Stimulated activated CD8-positive, alpha-beta memory T cell treated with anti-CD3 and anti-CD28 coated beads, Interleukin-2, amount 100 ng/mL, for 1 hour (primary cell): ENCODE results near the gene CPED1.
"Not testable (repeated sequence)": the region's sequence is repeated elsewhere in the genome, so short reads cannot be mapped to it uniquely, and the experiment has no call there.

Experiments
- DNase-seq, 2 donors: peaks; one replicate each; pipeline ENCODE4 v3.0.0-alpha.2; 2020; ENCODE audit warnings: low read depth in 2 of 2

CPED1 gene

DNA sequence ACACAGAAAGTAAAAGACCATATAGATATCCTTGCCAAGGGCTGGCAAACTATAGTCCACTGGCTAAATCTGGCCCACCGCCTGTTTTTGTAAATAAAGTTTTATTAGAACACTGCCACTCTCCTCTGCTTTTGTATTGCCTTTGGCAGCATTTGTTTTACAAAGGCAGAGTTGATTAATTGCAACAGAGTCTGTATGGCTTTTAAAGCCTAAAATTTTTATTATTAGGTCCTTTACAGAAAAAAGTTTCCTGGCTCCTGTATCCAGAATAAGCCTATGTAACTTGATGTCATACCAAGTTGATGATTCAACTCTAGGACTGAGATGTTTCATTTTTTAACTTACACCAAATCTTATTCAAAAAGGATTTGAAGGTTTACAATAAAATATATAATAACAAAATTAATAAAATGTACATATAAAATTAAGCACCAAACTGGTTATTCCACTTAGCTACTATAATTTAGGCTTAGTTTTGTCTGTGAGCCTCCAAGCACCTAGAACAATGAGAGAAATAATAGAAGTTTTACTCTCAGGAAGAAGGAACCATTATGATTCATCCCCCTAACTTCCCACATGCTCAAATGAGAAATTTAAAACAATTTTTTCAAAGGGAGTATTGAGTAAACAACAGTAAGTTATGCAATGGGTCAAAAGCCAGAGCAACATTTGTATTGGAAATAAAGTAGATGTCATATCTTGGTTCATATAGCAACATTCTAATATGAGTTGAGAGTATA lies 31.9 kb downstream of the CPED1 start:
- no peak for DNase-seq

DNA sequence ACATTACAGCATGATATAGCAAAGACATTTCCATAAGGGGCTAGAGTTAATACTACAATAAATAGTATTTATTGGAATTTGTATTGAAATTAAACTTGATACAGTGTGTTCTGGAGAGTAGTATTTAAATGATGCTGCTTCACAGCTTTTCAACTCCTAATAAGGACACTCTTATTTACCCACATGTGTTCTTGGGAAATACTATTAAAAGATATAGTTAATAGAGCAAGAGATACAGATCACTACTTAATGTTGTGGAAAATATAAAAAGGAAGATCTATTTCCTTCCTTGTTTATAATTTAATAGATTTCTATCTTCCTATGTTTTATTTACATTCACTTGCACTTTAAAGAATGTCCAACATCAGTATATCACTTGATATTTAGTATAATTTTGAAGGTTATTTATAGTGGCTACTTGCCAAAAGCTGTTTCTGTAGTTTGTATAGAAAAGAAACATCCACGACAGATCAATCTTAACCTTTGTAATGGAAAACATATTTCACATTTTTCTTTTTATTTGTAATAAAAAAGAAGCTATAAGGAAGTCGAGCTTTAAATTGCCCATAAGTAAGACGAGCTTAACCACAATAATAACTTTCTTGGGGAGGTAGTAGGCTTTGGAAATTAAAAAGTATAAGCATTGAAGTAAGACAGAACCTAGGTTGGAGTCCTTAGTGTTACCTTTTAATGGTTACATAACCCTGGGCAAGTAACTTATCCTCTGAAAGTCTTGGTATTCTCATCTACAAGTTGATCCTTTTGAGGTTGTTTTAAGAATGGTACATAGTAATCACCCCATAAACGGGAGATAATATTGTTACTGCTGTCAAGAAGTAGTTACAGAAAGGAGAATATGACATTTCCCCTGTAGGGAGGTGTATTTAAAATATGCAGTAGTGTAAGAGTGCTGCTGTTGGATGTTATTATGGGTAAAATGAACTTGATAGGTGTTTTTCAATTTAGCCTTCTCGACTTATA lies 32.8 kb downstream of the CPED1 start:
- no peak for DNase-seq

- no peak for DNase-seq
Measured at GRCh38 chr7:121023194-121023593, 34.7 kb downstream of the CPED1 start.

GRCh38 chr7:121023683-121024511 lies 35.4 kb downstream of the CPED1 start:
- no peak for DNase-seq

- DNase-seq = no peak
Measured at GRCh38 chr7:121024611-121025010, 36.1 kb downstream of the CPED1 start.

DNA sequence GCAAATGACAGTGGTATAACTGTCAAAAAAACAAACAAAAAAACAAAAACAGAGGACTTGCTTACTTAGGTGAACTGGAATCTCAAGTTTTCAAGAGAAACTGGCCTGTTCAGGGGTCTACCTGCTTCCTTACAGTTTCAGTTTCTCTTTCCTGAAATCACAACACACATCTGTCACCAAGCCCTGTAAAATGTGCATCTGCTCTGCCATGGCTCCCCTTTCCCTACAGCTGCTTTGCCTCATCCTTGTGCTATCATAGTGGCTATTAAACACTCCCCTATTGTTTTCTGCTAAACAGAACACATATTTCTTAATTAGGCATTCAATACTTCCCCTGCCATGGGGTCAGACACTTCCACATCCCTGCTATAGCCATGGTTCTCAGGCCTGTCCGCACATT lies 37.6 kb downstream of the CPED1 start:
- no peak for DNase-seq

GRCh38 chr7:121026577-121027111 lies 38.1 kb downstream of the CPED1 start:
- DNase-seq = no peak

DNA sequence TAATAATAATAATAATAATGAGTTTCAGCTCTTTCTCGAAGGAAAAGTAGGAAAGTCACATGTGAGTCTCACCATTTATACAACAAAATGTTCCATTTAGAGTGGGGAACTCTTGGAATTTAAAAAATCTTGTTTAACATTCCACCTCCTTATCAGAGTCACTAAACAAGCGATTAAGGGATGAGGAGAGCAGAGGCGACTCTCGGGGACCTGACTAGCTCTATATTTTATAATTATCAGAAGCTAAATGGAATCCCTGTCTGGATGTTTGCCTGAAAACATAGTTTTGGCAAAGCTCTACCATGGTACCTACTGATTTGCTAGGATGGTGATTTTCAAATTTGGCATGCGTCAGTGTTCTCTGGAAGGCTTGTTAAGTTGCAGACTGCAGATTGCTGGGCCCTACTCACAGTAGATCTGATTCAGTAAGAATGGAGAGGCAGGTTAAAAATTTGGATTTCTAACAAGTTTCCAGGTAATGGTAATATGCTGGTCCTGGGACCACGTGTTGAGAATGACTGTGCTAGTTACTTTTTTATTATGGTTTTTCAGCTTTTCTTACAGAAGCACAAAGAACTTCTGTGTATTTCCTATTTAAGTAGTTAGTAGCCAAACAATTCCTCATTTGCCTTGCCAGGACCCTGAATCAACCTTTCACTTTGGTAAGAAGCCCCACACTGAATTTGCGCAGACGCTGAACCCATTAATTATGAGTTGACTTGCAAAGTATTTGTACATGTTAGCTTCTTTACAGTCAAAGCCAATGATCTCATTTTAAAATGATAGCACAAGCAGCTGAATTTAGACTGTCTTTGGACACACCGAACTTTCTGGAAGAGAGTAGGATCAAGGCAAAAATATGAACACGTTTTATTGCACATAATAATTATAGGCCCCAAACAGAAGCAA lies 39.5 kb downstream of the CPED1 start:
- DNase-seq = no peak

GRCh38 chr7:121029302-121029701 lies 40.8 kb downstream of the CPED1 start:
- DNase-seq = no peak

DNA sequence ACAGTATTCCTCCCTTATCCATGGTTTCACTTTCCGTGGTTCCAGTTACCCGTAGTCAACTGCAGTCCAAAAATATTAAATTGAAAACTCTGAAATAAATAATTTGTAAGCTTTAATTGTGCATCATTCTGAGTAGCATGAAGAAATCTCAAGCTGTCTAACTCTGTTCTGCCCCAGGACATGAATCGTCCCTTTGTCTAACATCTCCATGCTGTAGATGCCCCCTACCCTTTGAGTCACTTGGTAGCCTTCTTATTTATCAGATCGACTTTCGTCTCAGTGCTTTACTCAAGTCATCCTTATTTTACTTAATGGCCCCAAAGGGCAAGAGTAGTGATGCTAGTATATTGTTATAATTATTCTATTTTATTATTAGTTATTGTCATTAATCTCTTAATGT lies 41.8 kb downstream of the CPED1 start:
- DNase-seq = no peak

DNA sequence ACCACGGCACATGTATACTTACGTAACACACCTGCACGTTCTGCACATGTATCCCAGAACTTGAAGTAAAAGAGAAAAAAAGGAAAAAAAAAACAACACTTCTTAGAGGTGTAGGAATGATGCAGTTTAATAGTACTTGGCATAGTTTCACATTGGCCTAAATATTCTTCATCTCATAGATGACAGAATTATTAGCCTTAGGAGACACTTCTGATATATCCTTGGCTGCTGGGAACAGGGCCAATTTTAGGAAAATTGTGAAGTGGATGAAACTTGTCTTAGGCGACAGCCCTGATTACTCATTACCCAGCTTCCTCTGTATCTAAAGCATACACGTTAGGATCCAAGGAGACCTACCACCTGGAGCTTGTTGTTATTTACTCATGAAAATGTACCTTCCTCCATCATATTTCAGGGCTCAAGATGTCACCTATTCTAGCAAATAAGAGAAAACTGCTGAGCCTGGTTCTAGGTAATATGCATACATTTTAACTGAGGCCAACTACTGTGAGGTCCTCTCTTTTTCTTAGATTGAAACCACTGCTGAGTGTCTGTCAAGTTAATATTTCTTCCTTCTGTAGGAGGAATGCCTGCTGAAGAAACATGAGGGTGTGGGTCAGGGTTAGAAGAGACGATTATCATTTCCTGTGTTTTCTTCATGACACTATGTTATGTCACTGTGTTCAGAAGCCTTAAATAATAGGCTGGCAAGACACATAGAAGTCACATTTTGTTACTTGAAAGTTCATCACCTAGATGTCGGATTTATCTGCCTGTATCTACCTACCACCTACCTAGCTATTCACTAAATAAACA lies 44.3 kb downstream of the CPED1 start:
- no peak for DNase-seq

DNA sequence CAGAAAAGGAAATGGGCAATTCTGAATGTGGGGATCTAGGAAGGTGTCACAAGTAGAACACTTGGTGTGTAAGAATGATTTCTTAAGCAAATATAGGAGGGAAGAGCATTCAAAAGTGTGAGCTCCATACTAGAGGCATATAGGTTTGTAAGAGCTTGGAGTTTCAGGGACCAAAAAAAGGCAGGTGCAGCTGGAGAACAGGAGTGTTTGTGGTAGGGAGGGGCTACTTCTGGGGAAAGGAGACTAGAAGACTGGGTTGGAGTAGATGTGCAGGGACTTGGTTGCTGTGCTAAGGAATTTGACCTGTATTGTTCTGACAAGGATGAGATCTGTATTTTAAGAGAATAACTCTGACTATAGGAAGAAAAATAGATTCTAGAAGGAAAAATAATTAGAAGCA lies 46.4 kb downstream of the CPED1 start:
- no peak for DNase-seq

- DNase-seq = not testable (repeated sequence)
Measured at GRCh38 chr7:121036776-121037175, 48.3 kb downstream of the CPED1 start.

DNA sequence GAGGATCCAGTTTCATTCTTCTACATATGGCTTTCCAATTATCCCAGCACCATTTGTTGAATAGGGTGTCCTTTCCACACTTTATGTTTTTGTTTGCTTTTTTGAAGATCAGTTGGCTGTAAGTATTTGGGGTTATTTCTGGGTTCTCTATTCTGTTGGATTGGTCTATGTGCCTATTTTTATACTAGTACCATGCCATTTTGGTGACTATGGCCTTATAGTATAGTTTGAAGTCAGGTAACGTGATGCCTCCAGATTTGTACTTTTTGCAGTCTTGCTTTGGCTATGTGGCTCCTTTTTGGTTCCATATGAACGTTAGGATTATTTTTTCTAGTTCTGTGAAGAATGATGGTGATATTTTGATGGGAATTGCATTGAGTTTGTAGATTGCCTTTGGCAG lies 48.8 kb downstream of the CPED1 start:
- DNase-seq = not testable (repeated sequence)

DNA sequence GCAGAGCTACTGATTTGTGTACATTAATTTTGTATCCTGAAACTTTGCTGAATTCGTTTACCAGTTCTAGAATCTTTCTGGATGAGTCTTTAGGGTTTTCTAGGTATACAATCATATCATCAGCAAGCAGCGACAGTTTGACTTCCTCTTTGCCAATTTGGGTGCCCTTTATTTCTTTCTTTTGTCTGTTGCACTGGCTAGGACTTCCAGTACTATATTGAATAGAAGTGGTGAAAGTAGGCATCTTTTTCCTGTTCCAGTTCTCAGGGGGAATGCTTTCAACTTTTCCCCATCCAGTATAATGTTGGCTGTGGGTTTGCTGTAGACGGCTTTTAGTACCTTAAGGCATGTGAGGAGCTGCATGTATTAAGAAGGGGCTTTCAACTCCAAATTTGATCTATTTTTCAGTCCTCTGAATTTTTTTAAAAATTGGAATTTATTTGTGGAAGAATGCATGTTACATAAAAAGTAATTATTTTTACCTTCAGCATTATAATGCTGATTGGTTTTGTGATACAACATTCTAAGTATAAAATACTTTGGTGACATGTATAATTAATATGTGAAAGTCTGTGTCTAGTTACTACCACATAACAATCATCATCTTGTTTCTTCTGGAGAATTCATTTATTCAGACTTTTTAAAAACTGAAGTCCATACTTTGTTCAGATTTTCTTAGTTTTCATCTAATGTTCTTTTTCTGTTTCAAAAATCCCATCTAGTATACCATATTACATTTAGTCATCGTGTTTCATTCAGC lies 49.6 kb downstream of the CPED1 start:
- no peak for DNase-seq

- no peak for DNase-seq
Measured at GRCh38 chr7:121038717-121039509, 50.4 kb downstream of the CPED1 start.

DNA sequence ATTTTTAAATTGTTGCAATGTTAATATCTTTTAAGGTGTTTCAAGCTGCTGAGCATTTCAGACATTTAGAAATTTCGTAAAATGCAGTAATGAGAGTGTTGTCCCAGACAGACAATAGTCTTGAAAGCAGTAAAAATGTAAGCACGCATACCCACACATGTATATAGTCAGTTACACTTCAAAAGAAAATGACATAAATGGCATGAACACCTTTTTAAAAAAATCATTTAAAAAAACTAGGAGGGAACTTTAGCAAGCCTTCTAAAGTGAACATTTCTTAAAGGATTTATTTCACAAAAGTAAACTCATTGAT lies 51.0 kb downstream of the CPED1 start:
- no peak for DNase-seq

DNA sequence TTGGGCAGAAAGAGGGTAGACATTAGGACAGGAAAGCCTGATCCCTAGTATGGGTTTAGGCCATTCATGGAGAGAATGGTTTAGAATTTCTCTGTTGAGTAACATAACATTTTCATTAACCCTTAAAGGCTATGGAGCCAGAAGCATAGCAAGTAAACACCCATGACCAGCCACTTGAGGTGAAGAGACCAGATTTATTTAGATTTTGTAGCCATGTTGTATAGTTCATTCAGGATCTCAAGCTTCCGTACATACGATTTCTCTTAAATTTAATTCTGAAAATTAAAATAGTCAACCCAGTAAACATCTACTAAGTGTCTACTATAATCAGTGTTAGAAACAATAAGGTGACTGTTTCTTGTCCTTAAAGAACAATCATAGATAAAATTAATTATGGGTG lies 51.5 kb downstream of the CPED1 start:
- DNase-seq = no peak
